ENCODE results near the gene PLD2.

- TF ChIP-seq POLR2A (IDR thresholded peaks at IDR 0.05; ENCODE audit: low read depth, low read length): no peak
- TF ChIP-seq POLR2AphosphoS5 (IDR thresholded peaks at IDR 0.05; ENCODE audit: low read depth, low read length): no peak
Observed at GRCh38 chr17:4843321-4844000, 36.5 kb downstream of the PLD2 start.
